ENCODE measurements around the gene DPH5.

DPH5 gene

DNA sequence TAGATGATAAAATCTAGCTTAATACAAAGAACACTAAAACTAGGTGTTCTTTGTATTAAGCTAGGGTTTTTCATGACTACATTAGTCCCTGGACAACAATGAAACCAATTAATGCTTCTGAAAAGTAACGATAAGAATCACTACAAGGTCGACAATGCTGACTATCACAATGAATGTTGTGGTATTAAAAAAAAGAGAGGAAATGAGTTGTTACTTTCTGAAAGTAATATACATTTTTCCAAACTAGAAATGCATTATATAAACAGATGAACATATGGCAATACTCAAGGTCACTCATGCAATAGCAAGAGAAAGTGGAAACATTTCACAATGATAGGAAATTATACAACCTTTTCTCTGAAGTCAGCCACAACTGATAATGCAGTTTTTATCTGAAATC, 19.0 kb downstream of the DPH5 start:
- Histone ChIP-seq H3K18ac (ENCODE audit: low read depth in 1 of 2, low read length in 2 of 2) (no peak overlapping the region), H2AK5ac (ENCODE audit: low read length, severe bottlenecking) (no peak overlapping the region), H2AFZ (ENCODE audit: low read depth, low read length) (no peak overlapping the region), H3K27ac (ENCODE audit: low read length, poor library complexity, severe bottlenecking) (no peak overlapping the region), H2BK15ac (ENCODE audit: low read depth, poor library complexity, severe bottlenecking) (no peak overlapping the region), H2BK120ac (ENCODE audit: low read depth, low read length) (no peak overlapping the region), H3K27me3 (ENCODE audit: control insufficient read depth in 1 of 2, insufficient read depth in 1 of 2, low read length in 2 of 2) (no peaks in the 10 kb centered on the region), H3K4me2 (ENCODE audit: low read length, poor library complexity, severe bottlenecking) (no peak overlapping the region), H3K9ac (ENCODE audit: low read length) (no peak overlapping the region), H3K4ac (ENCODE audit: low read depth in 1 of 2, low read length in 2 of 2) (no peak overlapping the region), H3K79me1 (replicated peaks; ENCODE audit: low read length, poor library complexity, severe bottlenecking) (peaks cover 4% of the 10 kb centered on the region), H4K8ac (ENCODE audit: low read length) (no peak overlapping the region), H3K4me3 (ENCODE audit: insufficient read depth in 1 of 2, low read depth in 1 of 2, low read length in 2 of 2) (no peak overlapping the region), H3K36me3 (ENCODE audit: control insufficient read depth in 1 of 2, insufficient read depth in 2 of 2, low read depth in 1 of 2, low read length in 2 of 2) (peaks cover 0 to 45% of the 10 kb centered on the region in 2 experiments), H3K14ac (ENCODE audit: low read length in 2 of 2) (no peak overlapping the region), H2BK12ac (ENCODE audit: low read length in 2 of 2) (no peak overlapping the region), H3K9me3 (ENCODE audit: control insufficient read depth, low read length) (no peaks in the 10 kb centered on the region), H2BK5ac (ENCODE audit: low read depth, low read length, poor library complexity, severe bottlenecking) (no peak overlapping the region), H3K23ac (ENCODE audit: low read length in 2 of 2) (no peak overlapping the region), H3K4me1 (ENCODE audit: control insufficient read depth, insufficient read depth, low read depth, low read length) (no peaks in the 10 kb centered on the region), H4K91ac (ENCODE audit: low read length) (no peak overlapping the region)
- DNase-seq = no peak
- no CpG with 5 or more reads among the region's 2 CpGs for WGBS

DNA sequence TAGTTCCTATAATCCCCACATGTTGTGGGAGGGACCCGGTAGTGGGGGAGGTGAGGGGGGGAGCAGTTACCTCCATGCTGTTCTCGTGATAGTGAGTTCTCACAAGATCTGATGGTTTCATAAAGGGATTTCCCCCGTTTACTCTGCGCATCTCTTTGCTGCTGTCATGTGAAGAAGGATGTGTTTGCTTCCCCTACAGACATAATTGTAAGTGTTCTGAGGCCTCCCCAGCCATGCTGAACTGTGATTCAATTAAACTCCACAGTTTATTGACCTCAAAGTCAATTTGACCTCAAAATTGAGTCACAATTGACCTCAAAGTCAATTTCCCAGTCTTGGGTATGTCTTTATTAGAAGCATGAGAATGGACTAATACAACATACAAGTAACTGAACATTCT, 19.7 kb downstream of the DPH5 start:
- no peak overlapping the region for H3K4me2 ChIP-seq (ENCODE audit: low read length, poor library complexity, severe bottlenecking)
- H2BK5ac ChIP-seq (ENCODE audit: low read depth, low read length, poor library complexity, severe bottlenecking) = no peak overlapping the region
- no peak for DNase-seq
- no peak overlapping the region for H2AFZ ChIP-seq (ENCODE audit: low read depth, low read length)
- H3K9ac ChIP-seq (ENCODE audit: low read length) = no peak overlapping the region
- no peak overlapping the region for H4K8ac ChIP-seq (ENCODE audit: low read length)
- H3K9me3 ChIP-seq (ENCODE audit: control insufficient read depth, low read length) = no peaks in the 10 kb centered on the region
- no peaks in the 10 kb centered on the region for H3K4me1 ChIP-seq (ENCODE audit: control insufficient read depth, insufficient read depth, low read depth, low read length)
- H3K27me3 ChIP-seq (ENCODE audit: control insufficient read depth in 1 of 2, insufficient read depth in 1 of 2, low read length in 2 of 2) = no peaks in the 10 kb centered on the region
- H2BK15ac ChIP-seq (ENCODE audit: low read depth, poor library complexity, severe bottlenecking) = no peak overlapping the region
- no peak overlapping the region for H3K14ac ChIP-seq (ENCODE audit: low read length in 2 of 2)
- peaks cover 5% of the 10 kb centered on the region for H3K79me1 ChIP-seq (replicated peaks; ENCODE audit: low read length, poor library complexity, severe bottlenecking)
- peaks cover 0 to 46% of the 10 kb centered on the region in 2 experiments for H3K36me3 ChIP-seq (ENCODE audit: control insufficient read depth in 1 of 2, insufficient read depth in 2 of 2, low read depth in 1 of 2, low read length in 2 of 2)
- no peak overlapping the region for H4K91ac ChIP-seq (ENCODE audit: low read length)
- H2BK12ac ChIP-seq (ENCODE audit: low read length in 2 of 2) = no peak overlapping the region
- H2AK5ac ChIP-seq (ENCODE audit: low read length, severe bottlenecking) = no peak overlapping the region
- 86% methylated on average over 4 of the region's 4 CpGs for WGBS
- H2BK120ac ChIP-seq (ENCODE audit: low read depth, low read length) = no peak overlapping the region
- no peak overlapping the region for H3K23ac ChIP-seq (ENCODE audit: low read length in 2 of 2)
- no peak overlapping the region for H3K18ac ChIP-seq (ENCODE audit: low read depth in 1 of 2, low read length in 2 of 2)
- H3K4ac ChIP-seq (ENCODE audit: low read depth in 1 of 2, low read length in 2 of 2) = no peak overlapping the region
- H3K4me3 ChIP-seq (ENCODE audit: insufficient read depth in 1 of 2, low read depth in 1 of 2, low read length in 2 of 2) = no peak overlapping the region
- H3K27ac ChIP-seq (ENCODE audit: low read length, poor library complexity, severe bottlenecking) = no peak overlapping the region

DNA sequence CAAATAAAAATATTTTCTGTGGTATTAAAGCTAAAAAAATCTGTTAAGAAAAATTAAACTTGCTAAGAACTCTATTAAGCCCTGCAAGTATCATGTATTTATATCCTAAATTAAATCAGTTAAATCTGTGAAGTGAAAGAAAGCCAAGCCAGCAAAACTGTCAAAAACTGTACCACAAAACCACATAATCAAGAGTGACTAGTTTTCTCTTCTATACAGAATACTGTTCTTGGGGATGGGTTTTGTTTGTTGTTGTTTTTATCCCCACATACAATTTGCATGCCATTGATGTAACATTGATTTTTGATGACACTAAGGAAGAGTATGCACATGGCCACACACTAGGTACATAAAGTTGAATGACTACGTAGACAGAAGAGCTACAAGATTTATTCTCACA, 20.4 kb downstream of the DPH5 start:
- Histone ChIP-seq H3K27me3 (ENCODE audit: control insufficient read depth in 1 of 2, insufficient read depth in 1 of 2, low read length in 2 of 2) (no peaks in the 10 kb centered on the region), H2AFZ (ENCODE audit: low read depth, low read length) (no peak overlapping the region), H3K18ac (ENCODE audit: low read depth in 1 of 2, low read length in 2 of 2) (no peak overlapping the region), H2BK15ac (ENCODE audit: low read depth, poor library complexity, severe bottlenecking) (no peak overlapping the region), H3K9ac (ENCODE audit: low read length) (no peak overlapping the region), H2BK120ac (ENCODE audit: low read depth, low read length) (no peak overlapping the region), H3K36me3 (ENCODE audit: control insufficient read depth in 1 of 2, insufficient read depth in 2 of 2, low read depth in 1 of 2, low read length in 2 of 2) (peaks cover 0 to 51% of the 10 kb centered on the region in 2 experiments), H3K4me2 (ENCODE audit: low read length, poor library complexity, severe bottlenecking) (no peak overlapping the region), H3K14ac (ENCODE audit: low read length in 2 of 2) (no peak overlapping the region), H3K9me3 (ENCODE audit: control insufficient read depth, low read length) (no peaks in the 10 kb centered on the region), H4K91ac (ENCODE audit: low read length) (no peak overlapping the region), H2BK5ac (ENCODE audit: low read depth, low read length, poor library complexity, severe bottlenecking) (no peak overlapping the region), H2BK12ac (ENCODE audit: low read length in 2 of 2) (no peak overlapping the region), H2AK5ac (ENCODE audit: low read length, severe bottlenecking) (no peak overlapping the region), H3K4me1 (ENCODE audit: control insufficient read depth, insufficient read depth, low read depth, low read length) (no peaks in the 10 kb centered on the region), H3K4me3 (ENCODE audit: insufficient read depth in 1 of 2, low read depth in 1 of 2, low read length in 2 of 2) (no peak overlapping the region), H3K79me1 (replicated peaks; ENCODE audit: low read length, poor library complexity, severe bottlenecking) (peaks cover 5% of the 10 kb centered on the region), H3K27ac (ENCODE audit: low read length, poor library complexity, severe bottlenecking) (no peak overlapping the region), H4K8ac (ENCODE audit: low read length) (no peak overlapping the region), H3K23ac (ENCODE audit: low read length in 2 of 2) (no peak overlapping the region), H3K4ac (ENCODE audit: low read depth in 1 of 2, low read length in 2 of 2) (no peak overlapping the region)
- no peak for DNase-seq
- 60% methylated on average over 1 of the region's 1 CpG for WGBS

DNA sequence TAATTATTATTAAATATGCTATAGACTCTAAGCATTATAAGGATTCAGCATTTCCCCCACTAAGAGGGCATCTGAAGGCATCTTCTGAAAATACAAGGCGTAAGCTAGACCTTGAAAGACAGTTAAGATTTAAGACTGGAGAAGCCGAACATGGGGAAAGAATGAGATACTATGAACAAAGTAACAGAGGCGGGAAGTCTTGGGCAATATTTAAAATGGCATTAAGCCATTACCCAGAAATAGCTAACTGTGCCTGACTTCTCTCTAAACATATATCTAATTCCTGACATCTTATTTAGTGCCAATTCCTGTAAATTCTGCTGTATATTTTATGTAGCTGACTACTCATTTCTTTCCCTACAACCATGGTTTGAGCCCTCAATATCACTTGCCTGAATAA, 20.9 kb downstream of the DPH5 start:
- no peak for DNase-seq
- no peak overlapping the region for H3K4me3 ChIP-seq (ENCODE audit: insufficient read depth in 1 of 2, low read depth in 1 of 2, low read length in 2 of 2)
- H3K4me2 ChIP-seq (ENCODE audit: low read length, poor library complexity, severe bottlenecking) = no peak overlapping the region
- no peak overlapping the region for H2BK15ac ChIP-seq (ENCODE audit: low read depth, poor library complexity, severe bottlenecking)
- H3K9me3 ChIP-seq (ENCODE audit: control insufficient read depth, low read length) = no peaks in the 10 kb centered on the region
- H3K9ac ChIP-seq (ENCODE audit: low read length) = no peak overlapping the region
- no peak overlapping the region for H3K14ac ChIP-seq (ENCODE audit: low read length in 2 of 2)
- no peaks in the 10 kb centered on the region for H3K27me3 ChIP-seq (ENCODE audit: control insufficient read depth in 1 of 2, insufficient read depth in 1 of 2, low read length in 2 of 2)
- H3K27ac ChIP-seq (ENCODE audit: low read length, poor library complexity, severe bottlenecking) = no peak overlapping the region
- H3K18ac ChIP-seq (ENCODE audit: low read depth in 1 of 2, low read length in 2 of 2) = no peak overlapping the region
- H3K79me1 ChIP-seq (replicated peaks; ENCODE audit: low read length, poor library complexity, severe bottlenecking) = peaks cover 5% of the 10 kb centered on the region
- H3K36me3 ChIP-seq (ENCODE audit: control insufficient read depth in 1 of 2, insufficient read depth in 2 of 2, low read depth in 1 of 2, low read length in 2 of 2) = peaks cover 0 to 50% of the 10 kb centered on the region in 2 experiments
- H4K91ac ChIP-seq (ENCODE audit: low read length) = no peak overlapping the region
- no peak overlapping the region for H2AFZ ChIP-seq (ENCODE audit: low read depth, low read length)
- no peak overlapping the region for H3K23ac ChIP-seq (ENCODE audit: low read length in 2 of 2)
- no peaks in the 10 kb centered on the region for H3K4me1 ChIP-seq (ENCODE audit: control insufficient read depth, insufficient read depth, low read depth, low read length)
- H2AK5ac ChIP-seq (ENCODE audit: low read length, severe bottlenecking) = no peak overlapping the region
- no peak overlapping the region for H2BK12ac ChIP-seq (ENCODE audit: low read length in 2 of 2)
- H3K4ac ChIP-seq (ENCODE audit: low read depth in 1 of 2, low read length in 2 of 2) = no peak overlapping the region
- no peak overlapping the region for H2BK5ac ChIP-seq (ENCODE audit: low read depth, low read length, poor library complexity, severe bottlenecking)
- H4K8ac ChIP-seq (ENCODE audit: low read length) = no peak overlapping the region
- 100% methylated on average over 1 of the region's 3 CpGs for WGBS
- no peak overlapping the region for H2BK120ac ChIP-seq (ENCODE audit: low read depth, low read length)
